Measurements from ENCODE around the gene TMEM121B.

- TF ChIP-seq FOXM1 (IDR thresholded peaks at IDR 0.05; ENCODE audit: borderline replicate concordance, low read depth) (no peak), YY1 (IDR thresholded peaks at IDR 0.05; ENCODE audit: low read depth) (no peak), ZBTB7A (IDR thresholded peaks at IDR 0.05; ENCODE audit: low read depth) (no peak)
Measured at GRCh38 chr22:17106161-17106784, 14.9 kb downstream of the TMEM121B start.
